ENCODE data around the gene TTC3. TPM values are rescaled to one million over a fixed set of nuclear protein-coding genes. Genes with fewer than 3 reads are reported as not detected.

The TTC3 gene
- total and polyA plus RNA-seq, 7 experiments from 2014 or later = 66.6 to 208 (median 139) TPM

- Histone ChIP-seq H3K36me3 (ENCODE audit: control insufficient read depth in 2 of 3, insufficient read depth in 3 of 3, low read length in 3 of 3) (no peaks in the 10 kb centered on the region), H3K27me3 (ENCODE audit: control insufficient read depth in 2 of 2, insufficient read depth in 2 of 2, low read length in 2 of 2) (no peaks in the 10 kb centered on the region), H3K9me3 (ENCODE audit: control insufficient read depth in 2 of 3, low read length in 3 of 3) (no peaks in the 10 kb centered on the region), H3K4me3 (ENCODE audit: low read length) (no peak overlapping the region), H3K27ac (ENCODE audit: low read depth, low read length) (no peak overlapping the region), H3K4me1 (ENCODE audit: control insufficient read depth in 2 of 2, insufficient read depth in 2 of 2, low read length in 2 of 2) (no peaks in the 10 kb centered on the region)
- Mint-ChIP-seq H3K9me3 (no peaks in the 10 kb centered on the region), H3K4me3 (no peak overlapping the region), H3K4me1 (no peaks in the 10 kb centered on the region), H3K36me3 (no peaks in the 10 kb centered on the region), H3K27ac (peak overlapping the region in 3 of 9 donors; percentile 4 to 61 (median 17)), H3K27me3 (peaks cover 0 to 9% (median 0%) of the 10 kb centered on the region in 5 donors)
- DNase-seq (no peak), ATAC-seq (no peak)
- intact Hi-C loops (cut with micrococcal nuclease) = no loop called here
- ChIA-PET CTCF (no interaction called here), POLR2A (no interaction called here)
Observed at GRCh38 chr21:37059181-37059580, 13.9 kb upstream of the TTC3 start.

GRCh38 chr21:37060296-37060695 is 12.8 kb upstream of the TTC3 start:
- Mint-ChIP-seq H3K36me3 (peaks cover 0 to 8% (median 0%) of the 10 kb centered on the region in 5 donors), H3K4me3 (no peak overlapping the region), H3K9me3 (no peaks in the 10 kb centered on the region), H3K4me1 (peaks cover 0 to 7% (median 0%) of the 10 kb centered on the region in 7 donors), H3K27me3 (peaks cover 0 to 3% (median 0%) of the 10 kb centered on the region in 5 donors), H3K27ac (no peak overlapping the region)
- H3K4me3 ChIP-seq (ENCODE audit: low read length) = no peak overlapping the region
- ATAC-seq = no peak
- no peak overlapping the region for H3K27ac ChIP-seq (ENCODE audit: low read depth, low read length)
- no peak for DNase-seq
- no peaks in the 10 kb centered on the region for H3K27me3 ChIP-seq (ENCODE audit: control insufficient read depth in 2 of 2, insufficient read depth in 2 of 2, low read length in 2 of 2)
- no peaks in the 10 kb centered on the region for H3K36me3 ChIP-seq (ENCODE audit: control insufficient read depth in 2 of 3, insufficient read depth in 3 of 3, low read length in 3 of 3)
- CTCF ChIA-PET = no interaction called here
- H3K4me1 ChIP-seq (ENCODE audit: control insufficient read depth in 2 of 2, insufficient read depth in 2 of 2, low read length in 2 of 2) = no peaks in the 10 kb centered on the region
- POLR2A ChIA-PET = no interaction called here
- H3K9me3 ChIP-seq (ENCODE audit: control insufficient read depth in 2 of 3, low read length in 3 of 3) = no peaks in the 10 kb centered on the region
- intact Hi-C loops (cut with micrococcal nuclease) = no loop called here

- H3K9me3 ChIP-seq (ENCODE audit: control insufficient read depth in 2 of 3, low read length in 3 of 3) = no peaks in the 10 kb centered on the region
- ChIA-PET POLR2A (no interaction called here), CTCF (no interaction called here)
- intact Hi-C loops (cut with micrococcal nuclease) = no loop called here
- no peak overlapping the region for H3K27ac ChIP-seq (ENCODE audit: low read depth, low read length)
- peaks cover 0 to 7% (median 0%) of the 10 kb centered on the region in 7 donors for H3K4me1 Mint-ChIP-seq
- ATAC-seq = no peak
- H3K4me3 ChIP-seq (ENCODE audit: low read length) = no peak overlapping the region
- DNase-seq = no peak
- no peak overlapping the region for H3K4me3 Mint-ChIP-seq
- H3K4me1 ChIP-seq (ENCODE audit: control insufficient read depth in 2 of 2, insufficient read depth in 2 of 2, low read length in 2 of 2) = no peaks in the 10 kb centered on the region
- no peaks in the 10 kb centered on the region for H3K36me3 ChIP-seq (ENCODE audit: control insufficient read depth in 2 of 3, insufficient read depth in 3 of 3, low read length in 3 of 3)
- no peak overlapping the region for H3K27ac Mint-ChIP-seq
- no peaks in the 10 kb centered on the region for H3K9me3 Mint-ChIP-seq
- H3K36me3 Mint-ChIP-seq = peaks cover 0 to 11% (median 3%) of the 10 kb centered on the region in 5 donors
- no peaks in the 10 kb centered on the region for H3K27me3 Mint-ChIP-seq
- H3K27me3 ChIP-seq (ENCODE audit: control insufficient read depth in 2 of 2, insufficient read depth in 2 of 2, low read length in 2 of 2) = no peaks in the 10 kb centered on the region
Observed at GRCh38 chr21:37061926-37062592, 11.0 kb upstream of the TTC3 start.

GRCh38 chr21:37062593-37062935 is 10.5 kb upstream of the TTC3 start:
- Mint-ChIP-seq H3K4me3 (no peak overlapping the region), H3K4me1 (peaks cover 0 to 7% (median 0%) of the 10 kb centered on the region in 7 donors), H3K27ac (no peak overlapping the region), H3K9me3 (no peaks in the 10 kb centered on the region), H3K36me3 (peaks cover 0 to 15% (median 5%) of the 10 kb centered on the region in 5 donors), H3K27me3 (no peaks in the 10 kb centered on the region)
- intact Hi-C loops (cut with micrococcal nuclease) = no loop called here
- ChIA-PET CTCF (no interaction called here), POLR2A (no interaction called here)
- no peak overlapping the region for H3K27ac ChIP-seq (ENCODE audit: low read depth, low read length)
- H3K9me3 ChIP-seq (ENCODE audit: control insufficient read depth in 2 of 3, low read length in 3 of 3) = no peaks in the 10 kb centered on the region
- H3K27me3 ChIP-seq (ENCODE audit: control insufficient read depth in 2 of 2, insufficient read depth in 2 of 2, low read length in 2 of 2) = no peaks in the 10 kb centered on the region
- no peak for ATAC-seq
- DNase-seq = no peak
- no peak overlapping the region for H3K4me3 ChIP-seq (ENCODE audit: low read length)
- H3K36me3 ChIP-seq (ENCODE audit: control insufficient read depth in 2 of 3, insufficient read depth in 3 of 3, low read length in 3 of 3) = no peaks in the 10 kb centered on the region
- no peaks in the 10 kb centered on the region for H3K4me1 ChIP-seq (ENCODE audit: control insufficient read depth in 2 of 2, insufficient read depth in 2 of 2, low read length in 2 of 2)

- peaks cover 0 to 7% (median 0%) of the 10 kb centered on the region in 7 donors for H3K4me1 Mint-ChIP-seq
- POLR2A ChIA-PET = no interaction called here
- ATAC-seq (no peak), DNase-seq (no peak)
- intact Hi-C loops (cut with micrococcal nuclease) = no loop called here
- CTCF ChIA-PET = no interaction called here
- H3K27me3 ChIP-seq (ENCODE audit: control insufficient read depth in 2 of 2, insufficient read depth in 2 of 2, low read length in 2 of 2) = no peaks in the 10 kb centered on the region
- no peaks in the 10 kb centered on the region for H3K9me3 Mint-ChIP-seq
- no peak overlapping the region for H3K4me3 Mint-ChIP-seq
- no peak overlapping the region for H3K27ac ChIP-seq (ENCODE audit: low read depth, low read length)
- no peaks in the 10 kb centered on the region for H3K27me3 Mint-ChIP-seq
- H3K36me3 ChIP-seq (ENCODE audit: control insufficient read depth in 2 of 3, insufficient read depth in 3 of 3, low read length in 3 of 3) = no peaks in the 10 kb centered on the region
- H3K36me3 Mint-ChIP-seq = peaks cover 1 to 19% (median 7%) of the 10 kb centered on the region in 5 donors
- H3K4me1 ChIP-seq (ENCODE audit: control insufficient read depth in 2 of 2, insufficient read depth in 2 of 2, low read length in 2 of 2) = no peaks in the 10 kb centered on the region
- peak overlapping the region in 2 of 9 donors; percentile 38 to 45 for H3K27ac Mint-ChIP-seq
- no peaks in the 10 kb centered on the region for H3K9me3 ChIP-seq (ENCODE audit: control insufficient read depth in 2 of 3, low read length in 3 of 3)
- no peak overlapping the region for H3K4me3 ChIP-seq (ENCODE audit: low read length)
Observed at GRCh38 chr21:37063433-37063832, 9.6 kb upstream of the TTC3 start.

- Histone ChIP-seq H3K27me3 (ENCODE audit: control insufficient read depth in 2 of 2, insufficient read depth in 2 of 2, low read length in 2 of 2) (no peaks in the 10 kb centered on the region), H3K9me3 (ENCODE audit: control insufficient read depth in 2 of 3, low read length in 3 of 3) (no peaks in the 10 kb centered on the region), H3K4me3 (ENCODE audit: low read length) (no peak overlapping the region), H3K36me3 (ENCODE audit: control insufficient read depth in 2 of 3, insufficient read depth in 3 of 3, low read length in 3 of 3) (no peaks in the 10 kb centered on the region), H3K4me1 (ENCODE audit: control insufficient read depth in 2 of 2, insufficient read depth in 2 of 2, low read length in 2 of 2) (no peaks in the 10 kb centered on the region), H3K27ac (ENCODE audit: low read depth, low read length) (no peak overlapping the region)
- Mint-ChIP-seq H3K4me1 (peaks cover 0 to 8% (median 2%) of the 10 kb centered on the region in 7 donors), H3K36me3 (peaks cover 3 to 28% (median 10%) of the 10 kb centered on the region in 5 donors), H3K4me3 (no peak overlapping the region), H3K27ac (peak overlapping the region in 3 of 9 donors; percentile 4 to 25 (median 11)), H3K27me3 (no peaks in the 10 kb centered on the region), H3K9me3 (no peaks in the 10 kb centered on the region)
- POLR2A ChIA-PET = no interaction called here
- intact Hi-C loops (cut with micrococcal nuclease) = no loop called here
- CTCF ChIA-PET = no interaction called here
- no peak for ATAC-seq
- no peak for DNase-seq
Observed at GRCh38 chr21:37064841-37065240, 8.2 kb upstream of the TTC3 start.

DNA sequence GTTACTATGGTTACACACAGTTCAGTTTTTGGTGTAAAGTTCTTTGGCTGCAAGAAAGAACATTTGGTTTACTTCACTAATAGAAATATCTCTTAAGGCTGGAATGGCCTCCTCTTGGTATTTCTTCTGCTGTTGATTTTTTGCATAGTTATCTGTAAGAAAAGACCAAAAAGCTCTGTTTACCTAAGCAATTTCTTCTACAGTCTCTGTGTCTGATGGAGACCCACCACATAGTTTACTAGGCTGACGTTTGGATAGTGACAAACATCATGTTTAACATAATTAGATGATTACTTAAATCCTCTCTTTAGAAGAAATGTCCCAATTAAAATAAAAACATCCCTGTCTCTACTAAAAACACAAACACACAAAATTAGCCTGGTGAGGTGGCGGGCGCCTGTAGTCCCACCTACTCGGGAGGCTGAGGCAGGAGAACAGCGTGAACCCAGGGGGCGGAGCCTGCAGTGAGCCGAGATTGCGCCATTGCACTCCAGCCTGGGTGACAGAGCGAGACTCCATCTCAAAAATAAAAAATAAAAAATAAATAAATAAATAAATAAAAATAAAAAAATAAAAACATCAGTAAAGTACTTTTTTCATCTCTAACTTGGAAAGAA is 7.4 kb upstream of the TTC3 start:
- Mint-ChIP-seq H3K36me3 (peaks cover 3 to 28% (median 12%) of the 10 kb centered on the region in 5 donors), H3K9me3 (no peaks in the 10 kb centered on the region), H3K4me3 (no peak overlapping the region), H3K4me1 (peaks cover 3 to 16% (median 10%) of the 10 kb centered on the region in 7 donors), H3K27ac (no peak overlapping the region), H3K27me3 (no peaks in the 10 kb centered on the region)
- ChIA-PET POLR2A (no interaction called here), CTCF (no interaction called here)
- no peaks in the 10 kb centered on the region for H3K9me3 ChIP-seq (ENCODE audit: control insufficient read depth in 2 of 3, low read length in 3 of 3)
- ATAC-seq = no peak
- H3K27me3 ChIP-seq (ENCODE audit: control insufficient read depth in 2 of 2, insufficient read depth in 2 of 2, low read length in 2 of 2) = no peaks in the 10 kb centered on the region
- no peak overlapping the region for H3K4me3 ChIP-seq (ENCODE audit: low read length)
- no peaks in the 10 kb centered on the region for H3K4me1 ChIP-seq (ENCODE audit: control insufficient read depth in 2 of 2, insufficient read depth in 2 of 2, low read length in 2 of 2)
- intact Hi-C loops (cut with micrococcal nuclease) = no loop called here
- H3K36me3 ChIP-seq (ENCODE audit: control insufficient read depth in 2 of 3, insufficient read depth in 3 of 3, low read length in 3 of 3) = no peaks in the 10 kb centered on the region
- DNase-seq = no peak
- no peak overlapping the region for H3K27ac ChIP-seq (ENCODE audit: low read depth, low read length)

Data from naive thymus-derived CD4-positive, alpha-beta T cell (primary cell).